Stomach (tissue), 9 donors: ENCODE data around the gene CAND2. TPM values are rescaled to one million over a fixed set of nuclear protein-coding genes. Genes with fewer than 3 reads are reported as not detected.

Experiments used
- DNase-seq, 2 donors: peaks; one replicate each; pipeline versions ENCODE4 v3.0.0 to v3.0.0-alpha.2; 2013 to 2019
- H3K27ac ChIP-seq, 5 donors: fragments of 200-600 bp in 4 of 5; sonication (generic) in 4 of 5; one replicate each; pipeline ENCODE4 v1.5.1; 2013 to 2019; ENCODE audit warnings: mild to moderate bottlenecking in 1 of 5, moderate library complexity in 1 of 5
- H3K27me3 ChIP-seq, 3 donors: fragments of 200-600 bp; sonication (generic); one replicate each; pipeline ENCODE4 v1.5.1; 2017 to 2019; ENCODE audit warnings: mixed run types in 1 of 3
- H3K36me3 ChIP-seq, 4 donors: fragments of 200-600 bp; sonication (generic); 1 replicate in 3 of 4; 2 replicates in 1 of 4; pipeline ENCODE4 v1.5.1; 2016 to 2019
- H3K4me1 ChIP-seq, 4 donors: fragments of 200-600 bp; sonication (generic); one replicate each; pipeline ENCODE4 v1.5.1; 2016 to 2019
- H3K4me3 ChIP-seq, 4 donors: fragments of 200-600 bp; sonication (generic) in 3 of 4; one replicate each; pipeline ENCODE4 v1.5.1; 2016 to 2019; ENCODE audit warnings: mild to moderate bottlenecking in 1 of 4
- H3K9me3 ChIP-seq, 4 donors: fragments of 200-600 bp; sonication (generic); one replicate each; pipeline ENCODE4 v1.5.1; 2016 to 2019
- CTCF ChIP-seq, 7 experiments: fragments of 450-650 bp in 4 of 7; fragments of 200-600 bp in 3 of 7; sonication (generic) in 3 of 7; IDR thresholded peaks; one replicate each; pipeline ENCODE4 v1.5.1; 2016 to 2019; ENCODE audit warnings: antibody characterized with exemption in 7 of 7, control low read depth in 2 of 7, mild to moderate bottlenecking in 1 of 7
- POLR2AphosphoS5 ChIP-seq, 3 donors: sonication (generic); formaldehyde crosslinking; IDR thresholded peaks; one replicate each; pipeline ENCODE4 v1.6.1; 2016; ENCODE audit warnings: antibody characterized with exemption in 3 of 3
- WGBS, 5 donors: extraction: QIAGEN DNeasy Blood & Tissue Kit in 3 of 5; methylation state at CpG; one replicate each; pipeline versions ENCODE4 v1.1.5 to v1.1.7; 2013 to 2018; 5-methylcytosine and 5-hydroxymethylcytosine counted together
- intact Hi-C: fragments of 100-400 bp; cut with DNase I; formaldehyde crosslinking; loops from one replicate; pipeline ENCODE4 v1.15.1; 2023; ENCODE audit warnings: low total_unique reads
- polyA plus RNA-seq, 3 donors: library from polyadenylated mRNA; stranded (reverse); fragments of 200-250 nt; gene quantifications; one replicate each; pipeline ENCODE4 v1.2.3, GENCODE V29; 2013
- small RNA-seq, 4 donors: library from RNA; depleted of rRNA; stranded (forward); fragments of <200 nt; gene quantifications; one replicate each; pipeline ENCODE3, GENCODE V24; 2016
- total RNA-seq, 5 donors: library from RNA; depleted of rRNA; stranded (reverse); fragments of >200 nt; gene quantifications; one replicate each; pipeline versions ENCODE4 v1.1.0 to v1.2.3, GENCODE V29; 2014 to 2016
- donor health status: healthy with polysubstance abuse.
- donor health status: Bipolar disorder and iron deficiency.
- donor health status: healthy.

CAND2 gene
- total and polyA plus RNA-seq, 8 donors, result under 0.01 to 5.3 (median 2.8) TPM

- H3K27me3 ChIP-seq, result peaks cover 0 to 21% (median 0%) of the 10 kb centered on the region in 3 donors
- H3K4me1 ChIP-seq, result no peaks in the 10 kb centered on the region
- H3K4me3 ChIP-seq, result no peak overlapping the region
- H3K36me3 ChIP-seq, result no peaks in the 10 kb centered on the region
- H3K9me3 ChIP-seq, result no peaks in the 10 kb centered on the region
- H3K27ac ChIP-seq, result peak overlapping the region in 2 of 5 donors; percentile 27 to 71
- no peak for TF ChIP-seq POLR2AphosphoS5 (IDR thresholded peaks at IDR 0.05)
- no peak for TF ChIP-seq CTCF (IDR thresholded peaks at IDR 0.05)
- 58 to 80% (median 79%) methylated on average over 14 to 15 of the region's 15 CpGs for WGBS, 5 donors
- intact Hi-C loops, result no loop called here
- DNase-seq, result peak in 1 of 2 donors; percentile 62
These were observed 87.8 kb downstream of the CAND2 start for GRCh38 chr3:12884186-12884680.

Small RNA genes within 50 kb of the gene (small RNA-seq; reads per million reads assigned to genes)
- 0 reads per million in 4 donors for gene AC034198.1

Other genes starting within 250 kb of the CAND2 start
- 10 to 100 TPM; 15.6 to 39.1 (median 31.5) TPM for gene MKRN2, start 239.6 kb upstream of the CAND2 start, total RNA-seq
- 10 to 100 TPM; 13.3 to 15.7 (median 14.4) TPM for gene MKRN2, start 239.6 kb upstream of the CAND2 start, polyA plus RNA-seq
- gene RAF1, start 132.6 kb upstream of the CAND2 start, total RNA-seq, result 100 to 1,000 TPM in 3 of 5 donors, 10 to 100 TPM in 2; 51.0 to 156 (median 113) TPM
- gene RAF1, start 132.6 kb upstream of the CAND2 start, polyA plus RNA-seq, result 10 to 100 TPM; 36.7 to 54.1 (median 46.3) TPM
- gene TMEM40, start 37.4 kb upstream of the CAND2 start, total RNA-seq, result not detected
- gene TMEM40, start 37.4 kb upstream of the CAND2 start, polyA plus RNA-seq, result 100 to 1,000 TPM in 1 of 3 donors, not detected in 2; 141 TPM
- gene RPL32, start 44.9 kb downstream of the CAND2 start, total RNA-seq, result 1,000 to 10,000 TPM in 3 of 5 donors, 100 to 1,000 TPM in 1, 10 to 100 TPM in 1; 71.5 to 2,292 (median 1,389) TPM
- 1,000 to 10,000 TPM; 2,312 to 3,985 (median 3,806) TPM for gene RPL32, start 44.9 kb downstream of the CAND2 start, polyA plus RNA-seq